GM11168 (cell line): Measurements from ENCODE around the gene ADAMTS14.

Experiments
- in situ Hi-C: fragments of 300-500 bp; cut with MboI; formaldehyde crosslinking; loops from one replicate; pipeline ENCODE4 v1.12.0; 2022; ENCODE audit warnings: low sequenced_read_pairs; ENCODE audit not compliant: unreplicated experiment

ADAMTS14 gene

DNA sequence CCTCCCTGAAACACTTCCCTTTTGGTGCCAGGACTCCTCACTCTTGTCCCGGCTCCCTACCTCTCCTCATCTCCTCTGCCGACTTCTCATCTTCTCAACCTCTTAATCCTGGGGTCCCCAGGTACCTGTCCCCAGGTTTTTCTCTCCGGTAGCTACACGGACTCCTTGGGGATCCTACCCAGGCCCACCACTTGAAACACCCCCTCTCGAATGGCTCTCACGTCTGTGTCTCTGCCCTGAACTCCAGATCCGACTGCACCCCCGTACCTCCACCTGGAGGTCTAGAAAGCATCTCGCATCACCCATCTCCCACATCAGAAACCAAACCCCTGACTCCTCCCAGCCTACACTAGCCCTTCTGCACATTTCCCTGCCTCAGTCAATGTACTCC lies 108.1 kb downstream of the ADAMTS14 start:
- in situ Hi-C loops: no loop called here

DNA sequence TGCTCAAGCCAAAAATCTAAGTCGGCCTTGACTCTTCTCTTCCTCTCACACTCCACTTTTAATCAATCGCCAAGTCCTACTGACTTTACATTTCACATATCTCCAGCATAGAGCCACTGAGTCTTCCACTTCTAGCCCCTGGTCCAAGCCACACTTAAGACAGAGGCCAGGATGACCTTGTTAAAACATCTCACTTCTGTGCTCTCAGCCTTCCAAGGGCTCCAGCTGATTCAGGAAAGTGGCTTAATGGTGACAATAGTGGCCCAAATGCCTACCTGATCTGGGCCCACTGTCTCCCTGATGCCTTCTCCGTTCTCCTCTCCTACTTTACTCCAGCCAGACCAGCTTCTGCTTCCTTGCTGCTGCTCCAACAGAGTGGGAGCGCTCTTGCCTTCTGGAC lies 108.5 kb downstream of the ADAMTS14 start:
- in situ Hi-C loops: no loop called here

DNA sequence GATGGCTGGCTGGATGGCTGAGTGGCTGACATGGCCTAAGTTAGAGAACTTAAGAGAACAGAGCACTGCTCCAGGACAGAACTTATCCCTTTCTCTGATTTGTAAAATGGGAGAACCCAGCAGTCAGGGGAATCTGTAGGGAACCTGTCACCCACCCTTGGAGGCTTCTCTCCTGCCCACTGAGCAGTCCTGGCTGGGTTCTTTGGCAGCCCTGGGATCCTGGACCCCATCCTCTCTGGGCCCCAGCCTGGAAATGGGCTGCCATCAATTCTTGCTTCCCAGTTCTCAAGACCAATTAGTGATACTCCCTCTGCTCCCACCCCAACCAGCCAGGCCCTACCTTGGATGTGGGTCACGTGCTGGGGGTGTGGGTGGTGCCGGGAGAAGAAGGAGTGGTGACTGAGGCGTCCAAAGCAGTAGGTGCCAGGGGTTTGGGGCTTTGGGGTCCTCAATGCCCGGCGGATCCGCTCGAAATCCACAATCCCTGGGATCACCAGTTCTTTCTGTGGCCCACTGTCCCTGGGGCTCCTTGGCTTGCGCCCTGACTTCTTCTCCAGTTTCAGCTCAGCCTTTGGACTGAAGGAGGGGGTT lies 109.2 kb downstream of the ADAMTS14 start:
- in situ Hi-C loops: no loop called here

DNA sequence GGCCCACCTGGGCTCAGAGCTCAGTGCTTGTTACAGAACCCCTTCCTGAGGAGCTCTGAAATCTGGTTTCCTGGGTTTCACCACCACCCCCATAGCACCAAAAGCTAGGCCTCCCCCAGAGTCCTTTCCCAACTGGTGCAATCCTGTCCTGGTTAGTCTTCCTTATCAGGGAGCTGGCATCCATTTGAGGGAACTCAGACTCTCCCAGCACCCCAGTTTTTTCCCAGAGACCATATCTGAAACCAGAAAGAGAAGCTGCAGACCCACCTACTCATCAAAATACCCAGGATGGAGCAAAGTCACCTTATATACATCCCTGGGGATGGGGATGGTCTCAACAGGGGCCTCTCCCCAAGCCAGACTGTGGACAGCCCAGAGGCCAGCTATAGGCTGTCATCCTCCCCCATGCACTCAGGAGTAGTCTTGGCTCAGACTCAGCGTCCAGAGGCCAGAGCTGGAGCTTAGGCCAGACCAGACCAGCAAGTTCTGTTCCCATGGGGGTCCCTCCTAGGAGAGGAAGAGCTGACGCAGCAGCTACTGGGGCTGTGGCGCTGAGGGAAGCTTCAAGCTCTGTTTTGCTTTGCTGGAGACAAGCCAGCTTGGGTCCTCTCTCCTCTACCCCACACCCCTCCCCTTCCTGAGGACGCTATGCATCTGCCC lies 109.9 kb downstream of the ADAMTS14 start:
- in situ Hi-C loops: no loop called here

DNA sequence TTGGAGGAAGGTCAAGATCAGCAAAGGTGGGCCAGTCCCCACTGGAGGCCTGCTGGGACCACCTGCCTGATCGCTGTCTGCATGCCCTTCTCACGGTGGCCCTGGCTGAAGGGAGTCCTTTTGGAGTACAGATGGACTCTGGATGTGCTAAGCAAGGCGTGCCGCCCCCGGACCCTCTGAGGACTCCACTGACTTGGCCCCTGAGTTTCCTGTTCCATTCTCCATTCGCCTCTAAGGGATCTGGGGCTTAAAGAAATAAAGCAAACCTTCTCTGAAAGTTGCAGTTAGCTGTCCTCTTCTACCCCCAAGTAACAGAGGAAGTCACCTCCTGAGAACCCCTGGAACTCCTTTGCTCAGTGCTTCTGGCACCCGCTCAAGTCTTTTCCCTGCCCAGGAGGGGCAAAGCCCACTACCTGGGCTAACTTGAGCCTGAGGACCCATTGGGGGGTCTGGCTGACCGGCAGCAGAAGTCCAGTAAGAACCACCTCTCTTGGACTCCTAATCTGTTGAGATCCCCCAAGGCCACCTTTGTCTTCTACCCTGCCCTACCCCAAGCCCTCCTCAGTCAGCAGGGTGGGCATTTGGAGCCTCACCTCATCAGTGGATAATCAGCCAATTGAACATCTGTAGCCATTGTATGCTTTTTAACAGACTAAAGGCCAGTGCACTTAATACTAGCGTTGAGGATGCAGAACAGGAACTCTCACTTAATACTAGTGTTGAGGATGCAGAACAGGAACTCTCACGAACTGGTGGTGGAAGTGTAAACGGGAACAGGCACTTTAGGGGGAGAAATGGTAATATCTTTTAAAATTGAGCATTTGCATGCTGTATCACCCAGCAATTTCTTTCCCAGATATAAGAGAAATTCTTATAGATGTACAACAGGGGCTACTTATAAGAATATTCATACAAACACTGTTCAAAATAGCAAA lies 110.7 kb downstream of the ADAMTS14 start:
- in situ Hi-C loops: no loop called here

DNA sequence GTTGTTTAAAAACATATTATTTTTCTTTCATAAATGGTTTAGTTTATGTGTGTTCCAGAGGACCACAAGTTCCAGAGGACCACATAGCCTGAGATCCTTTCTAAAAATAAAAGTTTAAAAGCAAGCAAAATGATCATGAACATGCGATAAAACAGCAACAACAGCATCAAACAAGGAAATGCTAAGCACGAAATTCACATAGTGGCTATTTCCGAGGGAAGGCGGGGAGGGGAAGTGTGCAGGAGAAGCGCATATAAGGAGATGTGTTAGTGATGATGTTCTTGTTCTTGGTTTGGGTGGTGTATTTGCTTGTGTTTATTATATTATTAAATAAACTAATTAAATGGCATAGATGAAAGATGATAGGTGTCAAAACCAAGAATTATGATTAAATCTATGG lies 111.7 kb downstream of the ADAMTS14 start:
- in situ Hi-C loops: no loop called here

DNA sequence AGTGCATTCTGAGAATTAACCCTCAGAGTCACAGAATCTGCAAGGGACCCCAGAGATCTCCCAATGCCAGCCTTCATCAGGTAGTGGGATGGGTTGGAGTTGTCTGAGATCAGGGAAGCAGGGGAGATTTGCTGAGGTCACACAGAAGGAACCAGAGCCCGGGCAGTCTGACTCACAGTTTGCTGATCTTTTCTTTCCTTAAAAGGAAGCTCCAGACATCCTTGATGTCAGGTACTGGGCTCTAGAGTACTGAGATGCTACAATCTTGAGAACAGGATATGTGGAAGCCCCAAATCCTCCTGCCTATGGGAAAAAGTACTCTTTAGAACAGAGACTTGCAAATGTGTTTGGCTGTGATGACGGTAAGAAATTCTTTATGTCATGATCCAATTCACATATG lies 112.2 kb downstream of the ADAMTS14 start:
- in situ Hi-C loops: no loop called here

DNA sequence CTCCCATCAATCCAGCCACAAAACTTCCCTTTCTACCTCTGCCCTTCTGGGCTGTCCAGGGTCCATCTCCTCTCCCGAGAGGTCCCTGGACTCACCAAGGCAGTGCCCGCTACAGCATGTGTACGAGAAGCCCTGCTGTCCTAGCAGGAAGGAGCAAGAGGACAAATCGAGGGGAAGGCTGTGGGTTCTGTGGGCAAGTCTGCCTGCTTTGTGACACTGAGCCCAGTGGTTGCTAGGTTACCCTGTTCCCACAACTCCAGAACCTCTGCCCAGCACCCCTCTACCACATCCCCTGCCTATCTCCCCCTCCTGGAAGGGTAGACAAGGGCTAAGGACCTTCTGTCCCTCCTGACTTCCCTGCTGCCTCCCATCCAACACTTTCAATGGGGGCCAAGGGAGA lies 112.9 kb downstream of the ADAMTS14 start, which contains the start of gene TBATA:
TSS of gene TBATA (minus strand) at position 188 of the 400 bp plus-strand sequence. CDS start 1,998 bp downstream, outside the sequence.
- in situ Hi-C loops: no loop called here

DNA sequence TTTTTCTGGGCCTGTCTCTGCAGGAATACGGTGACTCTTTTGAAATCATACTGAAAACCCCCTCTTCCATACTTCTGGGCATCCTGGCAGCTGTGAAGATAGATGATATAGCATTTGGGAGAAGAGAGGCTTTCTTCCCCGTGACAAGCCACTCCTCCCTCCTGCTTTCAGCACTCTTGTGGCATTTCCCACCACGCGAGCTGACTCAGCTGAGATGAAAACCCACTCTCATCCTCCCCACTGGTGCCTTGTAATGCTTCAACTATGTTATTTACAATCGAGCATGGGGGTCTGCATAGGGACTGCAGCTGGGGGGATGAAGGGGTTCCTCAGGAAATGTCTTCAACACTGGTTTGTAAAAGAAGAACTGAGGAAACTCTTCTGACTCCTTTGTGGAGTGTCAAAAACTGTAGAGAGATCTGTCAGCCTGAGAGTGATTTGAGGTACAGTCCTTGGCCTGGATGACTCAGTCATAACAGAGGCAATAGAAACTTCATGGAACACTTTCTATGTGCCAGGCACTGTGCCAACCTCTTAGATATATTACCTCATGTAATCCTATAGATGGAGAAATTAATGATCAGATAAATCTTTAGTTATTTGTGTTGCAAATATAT lies 114.6 kb downstream of the ADAMTS14 start:
- in situ Hi-C loops: no loop called here

DNA sequence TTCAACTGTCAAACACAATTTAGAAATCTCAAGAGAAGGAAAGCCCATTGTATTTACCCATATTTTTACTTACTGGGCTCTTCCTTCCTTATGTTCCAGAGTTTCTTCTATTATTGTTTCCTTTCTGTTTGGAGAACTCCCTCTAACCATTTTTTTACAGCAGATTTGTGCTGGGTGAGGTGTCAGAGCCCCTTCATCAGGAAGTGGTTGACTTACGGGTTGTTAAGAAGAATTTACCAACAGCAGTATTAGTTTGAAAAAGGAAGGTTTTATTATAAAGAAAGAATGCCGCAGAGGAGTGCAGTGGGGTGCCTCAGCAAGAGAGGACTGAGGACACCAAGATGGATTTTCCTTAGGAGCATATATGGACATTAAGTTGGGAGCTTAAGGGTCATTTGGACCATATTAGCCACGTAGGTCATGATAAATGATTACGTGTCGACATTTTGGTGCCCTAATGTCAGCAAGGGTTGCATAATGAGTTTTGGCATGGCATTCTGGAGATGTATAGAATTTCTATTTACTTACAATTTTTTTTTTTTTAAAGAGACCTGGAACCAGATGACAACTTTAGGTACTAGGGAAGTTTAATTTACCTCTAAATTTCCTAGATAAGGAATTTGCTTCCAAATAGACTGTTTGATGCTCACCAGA lies 119.2 kb downstream of the ADAMTS14 start:
- in situ Hi-C loops: no loop called here

DNA sequence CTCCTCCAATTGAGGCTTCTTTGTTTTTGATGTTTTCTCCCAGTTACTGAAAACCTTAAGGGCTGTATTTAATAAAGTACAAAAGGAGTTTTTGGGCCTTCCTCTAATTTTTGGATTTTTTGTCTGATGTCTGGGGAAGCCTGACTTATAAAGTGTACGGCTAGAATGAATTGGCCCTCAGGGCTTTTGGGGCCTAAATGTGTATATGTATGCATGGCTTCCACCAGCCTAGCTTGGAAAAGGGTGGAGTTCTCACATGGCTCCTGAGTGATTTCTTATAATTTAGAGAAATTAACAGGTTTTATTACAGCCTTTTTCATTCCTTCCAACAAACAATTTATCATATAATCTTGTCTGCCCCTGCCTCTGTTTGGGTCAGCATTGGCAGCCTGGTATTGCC lies 123.3 kb downstream of the ADAMTS14 start:
- in situ Hi-C loops: no loop called here

DNA sequence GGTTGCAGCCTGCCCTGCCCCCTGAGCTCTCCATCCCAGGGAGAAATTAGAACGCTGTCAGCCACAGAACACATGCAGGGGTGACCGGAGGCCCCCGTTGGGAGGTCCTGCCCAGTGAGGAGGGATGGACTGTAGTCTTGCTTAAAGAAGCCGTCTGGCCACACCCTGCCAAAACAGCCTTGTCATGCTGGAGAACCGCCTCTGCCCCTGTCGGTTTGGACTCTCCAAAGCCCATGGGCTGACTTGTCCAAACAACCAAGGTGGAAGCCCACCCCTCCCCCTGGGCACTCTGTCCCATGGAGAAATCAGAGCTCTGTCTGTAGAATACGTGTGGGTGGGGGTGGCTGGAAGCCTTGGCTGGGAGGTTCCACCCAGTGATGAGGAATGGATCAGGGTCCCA lies 125.5 kb downstream of the ADAMTS14 start:
- in situ Hi-C loops: no loop called here

DNA sequence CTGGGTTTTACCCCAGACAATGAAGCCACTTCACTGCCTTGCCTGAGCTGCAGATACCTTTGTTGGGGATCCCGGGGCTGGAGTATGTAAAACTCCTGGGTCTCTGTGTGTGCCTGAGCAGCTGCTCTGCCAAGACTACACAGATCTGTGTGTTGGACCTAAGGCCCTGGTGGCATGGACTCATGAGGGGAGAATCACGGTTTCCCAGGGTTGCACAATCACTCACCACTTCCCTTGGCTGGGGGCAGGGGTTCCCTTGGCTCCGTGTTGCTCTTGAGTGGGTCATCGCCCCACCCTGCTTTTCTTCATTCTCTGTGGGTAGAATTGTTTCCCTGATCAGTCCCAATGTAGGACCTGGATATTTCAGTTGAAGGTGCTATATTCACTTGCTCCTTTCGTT lies 126.8 kb downstream of the ADAMTS14 start:
- in situ Hi-C loops: no loop called here

DNA sequence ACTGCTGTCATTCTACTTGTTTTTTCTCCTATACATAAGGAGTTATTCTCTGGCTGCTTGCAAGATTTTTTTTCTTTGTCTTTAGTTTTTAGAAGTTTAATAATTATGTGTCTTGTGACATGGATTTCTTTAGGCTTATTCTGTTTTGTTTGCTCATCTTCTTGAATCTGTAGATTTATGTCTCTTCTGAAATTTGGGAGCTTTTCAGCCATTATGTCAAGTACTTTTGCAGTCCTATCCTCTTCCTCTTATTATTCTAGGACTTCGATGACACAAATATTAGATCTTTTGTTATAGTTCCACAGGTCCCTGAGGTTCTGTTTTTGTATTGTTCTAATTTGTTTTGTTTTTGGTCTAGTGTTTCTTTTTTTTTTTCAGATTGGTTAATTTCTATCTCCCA lies 129.5 kb downstream of the ADAMTS14 start:
- in situ Hi-C loops: no loop called here

DNA sequence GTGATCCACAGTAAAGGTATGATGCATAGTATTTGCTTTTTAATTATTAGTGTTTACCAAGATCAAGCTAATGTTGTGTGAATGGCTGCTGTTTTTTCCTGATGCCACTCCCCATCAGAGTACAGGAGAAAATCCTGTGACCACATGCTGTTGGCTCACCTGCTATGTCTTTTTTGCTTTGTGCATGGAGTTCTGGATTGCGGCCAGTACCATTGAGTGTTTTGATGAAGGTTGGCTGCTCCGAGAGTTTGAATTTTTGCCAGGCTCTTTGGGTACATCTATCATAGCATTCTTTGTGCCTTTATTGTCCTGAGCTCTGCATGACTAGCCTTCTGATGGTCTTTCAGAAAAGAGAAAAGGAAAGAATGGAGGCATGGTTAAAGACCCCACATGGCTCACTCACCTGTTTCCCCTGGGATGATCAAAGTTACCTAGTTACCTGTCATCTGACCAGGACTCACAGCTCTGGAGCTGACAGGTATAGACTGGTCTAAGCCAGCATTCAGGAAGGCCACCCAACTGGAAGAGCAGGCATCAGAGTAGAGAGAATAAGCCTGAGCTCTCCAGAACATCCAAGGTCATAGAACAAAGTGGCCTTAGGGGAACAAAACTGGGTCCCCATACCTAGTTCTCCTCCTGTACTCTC lies 131.6 kb downstream of the ADAMTS14 start:
- in situ Hi-C loops: no loop called here

DNA sequence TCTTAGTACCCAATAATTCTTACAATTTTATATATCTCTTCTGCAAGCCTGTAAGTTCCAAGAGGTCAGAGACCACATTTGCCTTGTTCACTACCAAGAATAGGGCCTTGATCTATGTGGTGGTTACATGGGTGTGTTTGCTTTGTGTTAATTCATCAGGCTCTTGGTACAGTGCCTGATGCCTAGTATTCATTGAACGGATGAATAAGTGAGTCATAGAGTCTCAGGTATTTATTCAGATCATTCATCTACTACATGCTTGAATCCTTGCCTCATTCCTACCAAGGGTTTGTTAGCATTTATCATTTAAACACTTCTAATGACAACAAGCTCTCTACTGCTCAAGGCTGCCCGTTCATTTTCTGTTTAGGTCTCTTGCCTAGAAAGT lies 132.1 kb downstream of the ADAMTS14 start:
- in situ Hi-C loops: no loop called here

DNA sequence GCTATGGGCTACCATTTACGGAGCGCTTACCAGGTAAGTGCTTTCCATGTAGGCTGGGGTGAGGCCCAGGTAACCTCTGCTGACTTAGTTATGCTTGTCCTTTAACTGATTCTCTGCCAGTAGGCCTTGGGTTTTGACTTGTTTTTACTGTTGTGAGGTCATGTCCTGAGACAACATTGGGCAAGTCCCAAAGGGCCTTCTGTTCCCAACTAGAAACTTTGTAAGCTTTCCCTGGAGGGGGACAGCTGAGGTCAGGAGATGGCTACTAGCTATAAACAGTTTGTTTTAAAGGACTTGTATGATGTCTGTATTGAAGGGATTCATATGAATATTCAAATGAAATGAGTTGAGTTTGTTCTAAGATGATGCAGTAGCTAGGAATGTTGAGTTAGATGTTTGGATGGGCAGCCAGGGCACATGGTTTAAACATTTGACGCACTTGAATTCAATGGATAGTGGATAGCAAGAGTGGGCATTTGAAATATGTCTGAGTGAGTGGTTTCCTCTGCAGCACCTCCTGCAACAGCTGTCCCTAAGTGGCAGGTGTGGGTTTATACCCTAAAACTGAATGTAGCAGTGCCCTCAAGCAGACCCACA lies 133.4 kb downstream of the ADAMTS14 start:
- in situ Hi-C loops: no loop called here

DNA sequence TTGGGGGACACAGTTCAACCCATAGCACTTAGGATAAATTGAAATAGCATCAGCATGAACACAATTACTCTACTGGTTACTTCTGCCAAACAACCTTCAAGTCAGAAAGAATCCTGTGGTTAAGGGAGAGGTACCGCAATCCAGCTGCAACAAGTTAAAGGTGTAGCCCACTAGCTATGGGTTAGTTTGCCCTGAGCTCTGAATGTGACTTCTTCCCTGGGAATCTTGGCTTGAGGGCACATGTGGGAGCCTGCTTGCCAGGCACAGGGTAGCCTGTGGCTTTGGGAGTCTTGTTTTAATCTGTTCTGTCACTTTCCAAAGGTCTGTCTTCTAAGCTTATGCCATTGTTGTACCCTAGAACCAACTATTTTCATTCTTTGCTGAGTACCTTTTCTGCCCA lies 134.5 kb downstream of the ADAMTS14 start:
- in situ Hi-C loops: no loop called here

DNA sequence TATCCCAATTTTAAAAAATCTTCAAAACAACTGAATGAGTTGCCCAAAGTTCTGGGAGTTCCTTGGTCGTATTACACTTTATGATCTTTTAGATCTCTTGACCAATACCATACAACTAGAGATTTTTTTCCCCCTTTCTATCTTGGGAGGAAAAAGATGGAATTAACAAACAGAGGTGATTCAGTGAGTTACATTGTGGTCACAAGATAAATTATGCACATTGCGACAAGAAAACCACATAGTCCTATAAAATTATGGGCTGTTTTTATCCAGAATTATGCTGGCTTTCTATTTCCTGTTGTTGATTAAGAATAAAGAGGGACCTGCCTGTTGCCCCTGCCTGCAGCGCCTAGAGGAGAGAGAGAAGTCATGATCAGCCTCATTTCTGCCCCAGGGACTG lies 135.2 kb downstream of the ADAMTS14 start:
- in situ Hi-C loops: no loop called here
